BJ (cell line): ENCODE results near the gene REG3A. TPM values are rescaled to one million over a fixed set of nuclear protein-coding genes. Genes with fewer than 3 reads are reported as not detected.

Source experiments
- CTCF ChIA-PET: fragments of 350-600 bp; formaldehyde crosslinking; extraction: SDS; loops from one replicate; lab custom pipeline; 2021; ENCODE audit warnings: antibody characterized with exemption, inconsistent platforms; lab: Yijun Ruan, JAX
- POLR2A ChIA-PET: fragments of 300-600 bp; sonication (Branson Sonifier 250); formaldehyde crosslinking; extraction: SDS; loops from one replicate; lab custom pipeline; 2021; ENCODE audit warnings: antibody characterized with exemption; lab: Charles Lee
- DNase-seq: peaks from one replicate; pipeline ENCODE4 v3.0.0-alpha.2; 2011; ENCODE audit warnings: low read depth
- H3K27me3 ChIP-seq: 2 replicates; pipeline ENCODE4 v1.6.0; 2011; ENCODE audit warnings: low read length; ENCODE audit not compliant: control insufficient read depth, insufficient read depth
- H3K36me3 ChIP-seq: 2 replicates; pipeline ENCODE4 v1.5.1; 2011; ENCODE audit warnings: low read length; ENCODE audit not compliant: control insufficient read depth, insufficient read depth
- H3K4me3 ChIP-seq: 2 replicates; pipeline ENCODE4 v1.5.1; 2011; ENCODE audit warnings: low read depth, mild to moderate bottlenecking, control low read depth, low read length
- polyA plus RNA-seq: library from polyadenylated mRNA; depleted of rRNA; stranded (reverse); fragments of >200 nt; gene quantifications from 2 replicates; pipeline ENCODE4 v1.2.3, GENCODE V29; 2011
- TF ChIP-seq, protein P1 (sequence below): IDR thresholded peaks from 2 replicates; pipeline ENCODE4 v1.5.1; 2011; ENCODE audit warnings: low read depth, mild to moderate bottlenecking, control low read depth, inconsistent platforms, low read length, moderate library complexity; ENCODE audit not compliant: insufficient read depth

REG3A gene
- polyA plus RNA-seq, 1 experiment: not detected

DNA sequence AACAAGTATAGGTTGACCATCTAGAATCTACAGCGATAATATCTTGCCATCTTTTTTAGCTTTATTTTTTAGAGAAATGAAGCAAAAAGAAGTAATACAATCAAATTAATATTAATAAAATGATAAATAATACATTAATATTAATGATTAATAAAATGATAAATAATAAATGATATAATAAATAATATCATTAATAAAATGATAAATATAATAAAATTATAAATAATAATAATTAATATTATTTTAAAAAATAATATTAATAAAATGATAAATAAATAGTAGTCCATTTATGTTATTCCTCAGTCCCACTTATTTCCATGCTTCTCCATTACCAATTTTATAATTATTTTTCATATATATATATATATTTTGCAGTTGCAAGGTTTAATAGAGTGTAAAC, 3.2 kb upstream of the REG3A start:
- TF ChIP-seq, protein P1, sequence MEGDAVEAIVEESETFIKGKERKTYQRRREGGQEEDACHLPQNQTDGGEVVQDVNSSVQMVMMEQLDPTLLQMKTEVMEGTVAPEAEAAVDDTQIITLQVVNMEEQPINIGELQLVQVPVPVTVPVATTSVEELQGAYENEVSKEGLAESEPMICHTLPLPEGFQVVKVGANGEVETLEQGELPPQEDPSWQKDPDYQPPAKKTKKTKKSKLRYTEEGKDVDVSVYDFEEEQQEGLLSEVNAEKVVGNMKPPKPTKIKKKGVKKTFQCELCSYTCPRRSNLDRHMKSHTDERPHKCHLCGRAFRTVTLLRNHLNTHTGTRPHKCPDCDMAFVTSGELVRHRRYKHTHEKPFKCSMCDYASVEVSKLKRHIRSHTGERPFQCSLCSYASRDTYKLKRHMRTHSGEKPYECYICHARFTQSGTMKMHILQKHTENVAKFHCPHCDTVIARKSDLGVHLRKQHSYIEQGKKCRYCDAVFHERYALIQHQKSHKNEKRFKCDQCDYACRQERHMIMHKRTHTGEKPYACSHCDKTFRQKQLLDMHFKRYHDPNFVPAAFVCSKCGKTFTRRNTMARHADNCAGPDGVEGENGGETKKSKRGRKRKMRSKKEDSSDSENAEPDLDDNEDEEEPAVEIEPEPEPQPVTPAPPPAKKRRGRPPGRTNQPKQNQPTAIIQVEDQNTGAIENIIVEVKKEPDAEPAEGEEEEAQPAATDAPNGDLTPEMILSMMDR: no peak
- Histone ChIP-seq H3K4me3 (no peak overlapping the region), H3K27me3 (no peaks in the 10 kb centered on the region), H3K36me3 (no peaks in the 10 kb centered on the region)
- ChIA-PET POLR2A (no interaction called here), CTCF (no interaction called here)
- DNase-seq: no peak

DNA sequence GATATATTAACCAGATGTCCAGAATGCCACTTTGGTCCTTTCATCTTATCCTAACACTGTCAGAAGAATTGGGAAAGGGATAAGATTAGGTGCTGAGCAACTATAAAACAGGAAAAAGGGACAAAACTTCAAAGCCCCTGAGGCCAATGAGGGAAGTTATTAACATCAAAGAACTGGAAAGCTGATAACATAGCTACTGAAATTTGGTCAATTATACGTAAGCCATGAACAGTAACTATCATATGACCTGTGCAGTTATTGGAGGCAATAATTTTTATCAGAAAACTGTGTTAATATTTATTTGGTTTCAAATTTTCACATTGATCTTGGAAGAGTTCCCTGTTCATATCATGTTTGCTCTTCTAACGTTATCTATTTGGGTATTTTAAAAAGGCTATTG, 2.6 kb upstream of the REG3A start:
- no peaks in the 10 kb centered on the region for H3K36me3 ChIP-seq
- DNase-seq: no peak
- CTCF ChIA-PET: no interaction called here
- H3K27me3 ChIP-seq: no peaks in the 10 kb centered on the region
- H3K4me3 ChIP-seq: no peak overlapping the region
- POLR2A ChIA-PET: no interaction called here
- TF ChIP-seq, protein P1: no peak

DNA sequence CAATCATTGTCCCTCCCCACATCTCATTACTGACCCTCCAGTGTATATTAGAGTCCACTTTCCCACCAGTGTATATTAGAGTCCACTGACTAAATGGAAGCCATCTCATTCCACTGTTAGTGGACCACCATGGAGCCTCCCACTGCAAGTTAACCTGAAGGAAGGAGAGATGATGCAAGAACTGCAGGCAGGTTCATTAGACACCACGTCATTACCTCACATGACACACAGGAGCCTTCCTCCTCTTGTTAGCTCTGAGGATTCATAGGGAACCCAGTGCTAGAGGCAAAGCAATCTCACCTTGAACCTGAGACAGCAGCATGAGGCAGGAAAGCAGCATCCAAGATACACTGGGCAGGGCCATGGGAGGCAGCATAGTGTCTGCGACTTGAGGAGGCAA, 523 bp downstream of the REG3A start:
- ChIA-PET POLR2A (no interaction called here), CTCF (no interaction called here)
- Histone ChIP-seq H3K36me3 (no peaks in the 10 kb centered on the region), H3K4me3 (no peak overlapping the region), H3K27me3 (no peaks in the 10 kb centered on the region)
- TF ChIP-seq, protein P1: no peak
- no peak for DNase-seq

- no peak for DNase-seq
- ChIA-PET CTCF (interaction anchor here (0.6 kb wide), 1 partner anchor 1388 kb away, joined by 3 read pairs; no protein-coding TSS in a partner anchor), POLR2A (no interaction called here)
- Histone ChIP-seq H3K27me3 (no peaks in the 10 kb centered on the region), H3K4me3 (no peak overlapping the region), H3K36me3 (no peaks in the 10 kb centered on the region)
- TF ChIP-seq, protein P1: no peak
Measured at GRCh38 chr2:79155826-79156476, 3.6 kb downstream of the REG3A start.

DNA sequence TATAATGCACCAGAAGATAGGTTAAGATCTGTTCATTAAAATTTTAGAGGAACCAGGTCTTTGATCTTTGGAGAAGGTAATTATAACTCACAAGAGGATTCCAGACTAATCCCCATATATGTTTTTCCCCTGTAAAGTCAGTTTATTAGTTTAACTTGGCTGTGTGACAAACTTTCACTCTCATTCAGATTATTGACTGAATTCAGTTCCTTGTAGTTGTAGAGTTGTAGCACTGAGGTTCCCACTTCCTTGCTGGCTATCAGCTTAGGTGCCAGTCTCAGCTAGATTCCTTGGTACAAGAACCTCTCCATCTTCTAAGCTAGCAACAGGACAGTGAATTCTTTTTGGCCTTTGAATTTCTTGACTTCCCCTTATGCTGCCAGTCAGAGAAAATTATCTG, 20.1 kb downstream of the REG3A start:
- H3K27me3 ChIP-seq: no peaks in the 10 kb centered on the region
- POLR2A ChIA-PET: no interaction called here
- no peak for DNase-seq
- TF ChIP-seq, protein P1: no peak
- no peak overlapping the region for H3K4me3 ChIP-seq
- H3K36me3 ChIP-seq: no peaks in the 10 kb centered on the region
- CTCF ChIA-PET: interaction anchor here (1.5 kb wide), 1 partner anchor 9 kb away, joined by 3 read pairs; no protein-coding TSS in a partner anchor
